SK-N-SH (cell line): ENCODE results near the gene EBF4. TPM values are rescaled to one million over a fixed set of nuclear protein-coding genes. Genes with fewer than 3 reads are reported as not detected.

ENCODE experiments used
- CTCF ChIA-PET: fragments of 300-600, 350-600 bp; formaldehyde crosslinking; extraction: SDS; loops from one replicate; lab custom pipeline; 2021; lab: Yijun Ruan, JAX
- POLR2A ChIA-PET: fragments of 350-600 bp; sonication (Branson Sonifier 250); formaldehyde crosslinking; extraction: SDS; loops from one replicate; lab custom pipeline; 2020; ENCODE audit warnings: antibody characterized with exemption, inconsistent platforms; lab: Yijun Ruan, JAX
- DNase-seq: peaks from one replicate; pipeline ENCODE4 v3.0.0; 2012
- H2AFZ ChIP-seq: fragments of 200-600 bp; sonication (generic); 2 replicates; pipeline ENCODE4 v1.8.1; 2016; ENCODE audit warnings: antibody characterized with exemption, mild to moderate bottlenecking, low read depth
- H3F3A ChIP-seq: fragments of 200-600 bp; sonication (generic); replicated peaks from 2 replicates; pipeline ENCODE3; 2016; ENCODE audit warnings: antibody characterized with exemption, mild to moderate bottlenecking; ENCODE audit not compliant: insufficient read depth
- H3K27ac ChIP-seq, 2 experiments: fragments of 200-500 bp in 1 of 2; fragments of 200-600 bp in 1 of 2; sonication (Bioruptor generic) in 1 of 2; sonication (generic), shearing (Covaris generic) in 1 of 2; 2 replicates each; pipeline versions ENCODE4 v1.5.1 to v1.6.1; 2014 to 2016; ENCODE audit warnings: low read depth in 2 of 2, inconsistent platforms in 1 of 2, low read length in 1 of 2, mild to moderate bottlenecking in 1 of 2, mixed read lengths in 1 of 2
- H3K27me3 ChIP-seq: fragments of 200-600 bp; sonication (generic), shearing (Covaris generic); 2 replicates; pipeline ENCODE4 v1.6.1; 2016; ENCODE audit warnings: mixed run types; ENCODE audit not compliant: insufficient read depth
- H3K36me3 ChIP-seq, 2 experiments: fragments of 200-500 bp in 1 of 2; fragments of 200-600 bp in 1 of 2; sonication (Bioruptor generic) in 1 of 2; sonication (generic) in 1 of 2; replicated peaks in 1 of 2; 2 replicates each; pipeline versions ENCODE3 to v1.5.1; 2014 to 2016; ENCODE audit warnings: low read length in 1 of 2, mild to moderate bottlenecking in 1 of 2; ENCODE audit not compliant: insufficient read depth in 2 of 2, control insufficient read depth in 1 of 2
- H3K4me1 ChIP-seq, 2 experiments: fragments of 200-500 bp in 1 of 2; fragments of 200-600 bp in 1 of 2; sonication (Bioruptor generic) in 1 of 2; sonication (generic), shearing (Covaris generic) in 1 of 2; 2 replicates each; pipeline versions ENCODE4 v1.5.1 to v1.6.1; 2014 to 2016; ENCODE audit warnings: low read depth in 1 of 2, low read length in 1 of 2, mixed run types in 1 of 2; ENCODE audit not compliant: insufficient read depth in 2 of 2, control insufficient read depth in 1 of 2
- H3K4me2 ChIP-seq: fragments of 200-600 bp; sonication (generic), shearing (Covaris generic); 2 replicates; pipeline ENCODE4 v1.6.1; 2017; ENCODE audit warnings: mixed run types
- H3K4me3 ChIP-seq, 2 experiments: fragments of 200-500 bp in 1 of 2; fragments of 200-600 bp in 1 of 2; sonication (Bioruptor generic) in 1 of 2; sonication (generic), shearing (Covaris generic) in 1 of 2; 2 replicates each; pipeline versions ENCODE4 v1.5.1 to v1.8.1; 2014 to 2016; ENCODE audit warnings: low read depth in 2 of 2, inconsistent platforms in 1 of 2, low read length in 1 of 2, mild to moderate bottlenecking in 1 of 2, mixed read lengths in 1 of 2, moderate library complexity in 1 of 2
- H3K79me2 ChIP-seq: fragments of 200-600 bp; sonication (generic); 2 replicates; pipeline ENCODE4 v1.8.1; 2017; ENCODE audit warnings: mild to moderate bottlenecking; ENCODE audit not compliant: insufficient read depth
- H3K9ac ChIP-seq: fragments of 200-600 bp; sonication (generic); 2 replicates; pipeline ENCODE4 v1.6.1; 2017; ENCODE audit warnings: mixed run types
- H3K9me2 ChIP-seq: fragments of 200-600 bp; sonication (generic); 2 replicates; pipeline ENCODE4 v1.6.1; 2017; ENCODE audit warnings: mixed run types
- H3K9me3 ChIP-seq: fragments of 200-600 bp; sonication (generic); 2 replicates; pipeline ENCODE4 v1.6.1; 2017; ENCODE audit warnings: mixed run types, mild to moderate bottlenecking, moderate library complexity
- H4K20me1 ChIP-seq: fragments of 200-600 bp; sonication (generic); 2 replicates; pipeline ENCODE4 v1.6.1; 2017; ENCODE audit warnings: mild to moderate bottlenecking, mixed run types; ENCODE audit not compliant: insufficient read depth
- CHD2 ChIP-seq: fragments of 150-350 bp; IDR thresholded peaks from 2 replicates; pipeline ENCODE4 v1.6.1; 2018; ENCODE audit warnings: low read length; ENCODE audit not compliant: partially characterized antibody
- EP300 ChIP-seq, 2 experiments: IDR thresholded peaks; 2 replicates each; pipeline versions ENCODE4 v1.4.0 to v1.6.1; 2012; ENCODE audit warnings: borderline replicate concordance in 1 of 2, low read depth in 1 of 2, low read length in 1 of 2
- EZH2phosphoT487 ChIP-seq: fragments of 200-600 bp; sonication (generic); IDR thresholded peaks from 2 replicates; pipeline ENCODE4 v1.6.1; 2017; ENCODE audit warnings: low read depth, mixed run types, mild to moderate bottlenecking, antibody characterized with exemption, moderate library complexity, borderline replicate concordance
- FOSL2 ChIP-seq: IDR thresholded peaks from 2 replicates; pipeline ENCODE4 v1.4.0; 2012; ENCODE audit warnings: low read depth, mild to moderate bottlenecking, moderate library complexity, borderline replicate concordance
- GATA2 ChIP-seq: sonication (generic); formaldehyde crosslinking; IDR thresholded peaks from 2 replicates; pipeline ENCODE4 v1.5.0; 2020; ENCODE audit warnings: mild to moderate bottlenecking, missing genetic modification reagents
- IRF3 ChIP-seq: fragments of 150-350 bp; IDR thresholded peaks from 2 replicates; pipeline ENCODE4 v1.6.1; 2016; ENCODE audit warnings: mild to moderate bottlenecking, low read depth, low read length
- MEF2A ChIP-seq: IDR thresholded peaks from 2 replicates; pipeline ENCODE4 v1.4.0; 2012; ENCODE audit warnings: low read depth, borderline replicate concordance
- MXI1 ChIP-seq: IDR thresholded peaks from 2 replicates; pipeline ENCODE4 v1.6.1; 2012; ENCODE audit warnings: mild to moderate bottlenecking, low read depth, low read length, improper control_type of control experiment
- NRF1 ChIP-seq: IDR thresholded peaks from 2 replicates; pipeline ENCODE4 v1.6.1; 2012; ENCODE audit warnings: low read depth, mild to moderate bottlenecking, low read length
- POLR2AphosphoS5 ChIP-seq: IDR thresholded peaks from 2 replicates; pipeline ENCODE4 v1.6.1; 2012; ENCODE audit warnings: low read depth, low read length
- RFX5 ChIP-seq: IDR thresholded peaks from 2 replicates; pipeline ENCODE4 v1.6.1; 2012; ENCODE audit warnings: mild to moderate bottlenecking, improper control_type of control experiment, low read length
- SMC3 ChIP-seq: IDR thresholded peaks from 2 replicates; pipeline ENCODE4 v1.6.1; 2012; ENCODE audit warnings: low read depth, low read length, improper control_type of control experiment
- TAF1 ChIP-seq: IDR thresholded peaks from 2 replicates; pipeline ENCODE4 v1.6.1; 2012; ENCODE audit warnings: low read depth, mild to moderate bottlenecking, low read length, moderate library complexity, borderline replicate concordance
- TEAD4 ChIP-seq: IDR thresholded peaks from 2 replicates; pipeline ENCODE4 v1.4.0; 2012; ENCODE audit warnings: mild to moderate bottlenecking, borderline replicate concordance; ENCODE audit not compliant: insufficient read depth
- WGBS: methylation state at CpG from one replicate; pipeline ENCODE4 v1.1.6; 2017; ENCODE audit warnings: low lambda C conversion rate; 5-methylcytosine and 5-hydroxymethylcytosine counted together
- polyA plus RNA-seq, 3 experiments: library from polyadenylated mRNA; depleted of rRNA; stranded (reverse); fragments of >200 nt; gene quantifications; 2 replicates each; pipeline ENCODE4 v1.2.3, GENCODE V29; 2012
- TF ChIP-seq, protein P1 (sequence below): fragments of 150-350 bp; IDR thresholded peaks from 2 replicates; pipeline ENCODE4 v1.6.1; 2017; ENCODE audit warnings: antibody characterized with exemption, low read length, low read depth, borderline replicate concordance
- TF ChIP-seq, protein P2 (sequence below): IDR thresholded peaks from 2 replicates; pipeline ENCODE4 v1.4.0; 2012; ENCODE audit warnings: low read depth, borderline replicate concordance
- TF ChIP-seq, protein P3 (sequence below): IDR thresholded peaks from 2 replicates; pipeline ENCODE4 v1.4.0; 2012; ENCODE audit warnings: low read depth
- TF ChIP-seq, protein P4 (sequence below): IDR thresholded peaks from 2 replicates; pipeline ENCODE4; 2012

The EBF4 gene
- polyA plus RNA-seq, 1 of the 3 experiments (the other 2 are of a cell fraction): 20.6 TPM

DNA sequence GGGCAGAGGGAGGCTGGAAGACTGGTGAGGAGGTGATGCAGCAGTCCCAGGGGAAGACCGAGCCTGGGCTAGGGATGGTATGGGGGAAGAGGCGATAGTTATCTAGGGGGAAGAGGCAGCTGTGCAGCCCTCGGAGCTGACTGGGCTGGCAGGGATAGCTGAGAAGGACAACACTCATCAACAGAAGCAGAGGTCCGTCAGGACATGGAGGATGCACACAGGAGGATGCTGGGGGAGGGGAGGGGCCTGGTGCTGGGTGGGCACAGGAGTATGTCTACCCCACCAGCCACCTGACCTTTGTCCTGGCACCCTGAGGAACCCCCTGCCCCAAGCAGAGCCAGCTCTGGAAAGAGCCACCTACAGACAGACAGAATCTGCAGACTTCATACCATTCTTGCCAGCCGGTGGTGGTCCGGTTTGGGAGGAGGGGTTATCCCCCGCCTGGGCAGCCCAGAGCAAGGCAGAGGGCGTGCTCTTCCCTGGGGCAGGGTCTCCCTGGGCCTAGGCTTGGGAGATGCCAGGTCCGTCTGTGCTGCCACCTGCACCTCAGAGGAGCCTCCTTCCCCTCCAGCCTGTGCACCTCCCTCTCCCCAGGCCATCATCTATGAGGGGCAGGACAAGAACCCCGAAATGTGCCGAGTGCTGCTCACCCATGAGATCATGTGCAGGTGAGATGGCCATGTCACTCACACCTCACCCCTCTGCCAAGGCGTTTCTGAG is 14.9 kb downstream of the EBF4 start (continued):
- no peak for TF ChIP-seq EP300 (IDR thresholded peaks at IDR 0.05; ENCODE audit: borderline replicate concordance in 1 of 2, low read depth in 1 of 2, low read length in 1 of 2)

GRCh38 chr20:2708073-2708415 is 15.5 kb downstream of the EBF4 start:
- Histone ChIP-seq H4K20me1 (no peaks in the 10 kb centered on the region), H3K27me3 (no peaks in the 10 kb centered on the region), H3K4me2 (no peak overlapping the region), H3K27ac (no peak overlapping the region), H3K9me2 (no peaks in the 10 kb centered on the region), H3K9ac (no peak overlapping the region), H3K79me2 (no peaks in the 10 kb centered on the region), H3K9me3 (no peaks in the 10 kb centered on the region), H3K4me1 (no peaks in the 10 kb centered on the region), H3K36me3 (no peaks in the 10 kb centered on the region), H3F3A (no peaks in the 10 kb centered on the region), H3K4me3 (no peak overlapping the region), H2AFZ (no peak overlapping the region)
- TF ChIP-seq POLR2AphosphoS5 (no peak), NRF1 (no peak), MEF2A (no peak), FOSL2 (no peak), EP300 (IDR thresholded peaks at IDR 0.05; ENCODE audit: borderline replicate concordance in 1 of 2, low read depth in 1 of 2, low read length in 1 of 2) (no peak), TAF1 (no peak), GATA2 (CRISPR knock-in tag) (no peak), TEAD4 (no peak)
- TF ChIP-seq, protein P1, sequence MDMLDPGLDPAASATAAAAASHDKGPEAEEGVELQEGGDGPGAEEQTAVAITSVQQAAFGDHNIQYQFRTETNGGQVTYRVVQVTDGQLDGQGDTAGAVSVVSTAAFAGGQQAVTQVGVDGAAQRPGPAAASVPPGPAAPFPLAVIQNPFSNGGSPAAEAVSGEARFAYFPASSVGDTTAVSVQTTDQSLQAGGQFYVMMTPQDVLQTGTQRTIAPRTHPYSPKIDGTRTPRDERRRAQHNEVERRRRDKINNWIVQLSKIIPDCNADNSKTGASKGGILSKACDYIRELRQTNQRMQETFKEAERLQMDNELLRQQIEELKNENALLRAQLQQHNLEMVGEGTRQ: no peak
- TF ChIP-seq, protein P2, sequence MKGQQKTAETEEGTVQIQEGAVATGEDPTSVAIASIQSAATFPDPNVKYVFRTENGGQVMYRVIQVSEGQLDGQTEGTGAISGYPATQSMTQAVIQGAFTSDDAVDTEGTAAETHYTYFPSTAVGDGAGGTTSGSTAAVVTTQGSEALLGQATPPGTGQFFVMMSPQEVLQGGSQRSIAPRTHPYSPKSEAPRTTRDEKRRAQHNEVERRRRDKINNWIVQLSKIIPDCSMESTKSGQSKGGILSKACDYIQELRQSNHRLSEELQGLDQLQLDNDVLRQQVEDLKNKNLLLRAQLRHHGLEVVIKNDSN: no peak
- ChIA-PET POLR2A (interaction anchor here (1.2 kb wide), 1 partner anchor 22 kb away, joined by 3 read pairs; no protein-coding TSS in a partner anchor), CTCF (no interaction called here)
- no peak for DNase-seq
- 100% methylated on average over 1 of the region's 5 CpGs for WGBS

DNA sequence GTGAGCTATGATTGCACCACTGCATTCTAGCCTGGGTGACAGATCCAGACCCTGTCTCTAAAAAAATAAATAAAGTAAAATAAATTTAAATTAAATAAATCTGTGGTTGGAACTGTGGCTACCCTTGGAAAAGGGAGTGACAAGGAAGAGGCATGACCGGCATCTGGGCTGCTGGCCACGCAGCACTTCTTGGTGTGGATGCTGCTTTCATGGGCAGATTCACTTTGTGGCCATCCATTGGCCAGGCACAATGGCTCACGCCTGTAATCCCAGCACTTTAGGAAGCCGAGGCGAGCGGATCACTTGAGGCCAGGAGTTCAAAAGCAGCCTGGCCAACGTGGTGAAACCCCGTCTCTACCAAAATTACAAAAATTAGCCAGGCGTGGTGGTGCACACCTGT is 16.1 kb downstream of the EBF4 start:
- H4K20me1 ChIP-seq: no peaks in the 10 kb centered on the region
- no peak overlapping the region for H2AFZ ChIP-seq
- H3K9me3 ChIP-seq: no peaks in the 10 kb centered on the region
- no peaks in the 10 kb centered on the region for H3K36me3 ChIP-seq
- no peaks in the 10 kb centered on the region for H3K27me3 ChIP-seq
- ChIA-PET CTCF (interaction anchor here (0.6 kb wide), 1 partner anchor 91 kb away, joined by 3 read pairs; no protein-coding TSS in a partner anchor), POLR2A (interaction anchor here (0.6 to 1.2 kb wide), 2 partner anchors 21 to 45 kb away, joined by 3 read pairs; partner anchors contain the start of gene IDH3B)
- H3K9me2 ChIP-seq: no peaks in the 10 kb centered on the region
- no peaks in the 10 kb centered on the region for H3K79me2 ChIP-seq
- H3K4me1 ChIP-seq: no peaks in the 10 kb centered on the region
- H3K27ac ChIP-seq: no peak overlapping the region
- DNase-seq: no peak
- H3K9ac ChIP-seq: no peak overlapping the region
- 93% methylated on average over 9 of the region's 9 CpGs for WGBS
- H3F3A ChIP-seq: no peaks in the 10 kb centered on the region
- no peak overlapping the region for H3K4me2 ChIP-seq
- H3K4me3 ChIP-seq: no peak overlapping the region
- TF ChIP-seq MEF2A: no peak
- TF ChIP-seq, protein P3, sequence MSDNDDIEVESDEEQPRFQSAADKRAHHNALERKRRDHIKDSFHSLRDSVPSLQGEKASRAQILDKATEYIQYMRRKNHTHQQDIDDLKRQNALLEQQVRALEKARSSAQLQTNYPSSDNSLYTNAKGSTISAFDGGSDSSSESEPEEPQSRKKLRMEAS: no peak
- TF ChIP-seq RFX5: no peak
- TF ChIP-seq CHD2: no peak
- TF ChIP-seq, protein P2: no peak
- no peak for TF ChIP-seq TAF1
- TF ChIP-seq EZH2phosphoT487: no peak
- no peak for TF ChIP-seq NRF1
- TF ChIP-seq, protein P4, sequence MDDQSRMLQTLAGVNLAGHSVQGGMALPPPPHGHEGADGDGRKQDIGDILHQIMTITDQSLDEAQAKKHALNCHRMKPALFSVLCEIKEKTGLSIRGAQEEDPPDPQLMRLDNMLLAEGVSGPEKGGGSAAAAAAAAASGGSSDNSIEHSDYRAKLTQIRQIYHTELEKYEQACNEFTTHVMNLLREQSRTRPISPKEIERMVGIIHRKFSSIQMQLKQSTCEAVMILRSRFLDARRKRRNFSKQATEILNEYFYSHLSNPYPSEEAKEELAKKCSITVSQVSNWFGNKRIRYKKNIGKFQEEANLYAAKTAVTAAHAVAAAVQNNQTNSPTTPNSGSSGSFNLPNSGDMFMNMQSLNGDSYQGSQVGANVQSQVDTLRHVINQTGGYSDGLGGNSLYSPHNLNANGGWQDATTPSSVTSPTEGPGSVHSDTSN: no peak
- no peak for TF ChIP-seq SMC3
- no peak for TF ChIP-seq IRF3
- no peak for TF ChIP-seq MXI1
- TF ChIP-seq TEAD4: no peak
